ENCODE data around the gene UBALD1.

- no peak for TF ChIP-seq CTCF (IDR thresholded peaks at IDR 0.05; ENCODE audit: extremely low read depth in 1 of 2, insufficient read depth in 1 of 2, low read depth in 1 of 2, low read length in 2 of 2)
- no peak for TF ChIP-seq MAX (IDR thresholded peaks at IDR 0.05; ENCODE audit: insufficient read depth, insufficient read length)
- no peak for TF ChIP-seq POLR2AphosphoS5 (IDR thresholded peaks at IDR 0.05; ENCODE audit: insufficient read depth, low read depth, low read length)
- no peak for TF ChIP-seq POLR2A (IDR thresholded peaks at IDR 0.05; ENCODE audit: low read depth, low read length)
- TF ChIP-seq MYC (IDR thresholded peaks at IDR 0.05; ENCODE audit: low read depth, low read length) = no peak
- no peak for TF ChIP-seq JUN (IDR thresholded peaks at IDR 0.05; ENCODE audit: borderline replicate concordance, insufficient read depth, insufficient read length, low read depth)
- no peak for TF ChIP-seq FOS (IDR thresholded peaks at IDR 0.05; ENCODE audit: borderline replicate concordance, insufficient read depth, low read length)
Measured at GRCh38 chr16:4651827-4652226, 37.1 kb upstream of the UBALD1 start.
